ENCODE measurements around the gene KLHL26. TPM values are rescaled to one million over a fixed set of nuclear protein-coding genes. Genes with fewer than 3 reads are reported as not detected.
A peak's percentile ranks its signal among the peaks of the same experiment; 100 is the strongest.
"Not testable (repeated sequence)": the region's sequence is repeated elsewhere in the genome, so short reads cannot be mapped to it uniquely, and the experiment has no call there.

KLHL26 gene
- polyA plus RNA-seq, 2 of the 4 experiments (the other 2 are of a cell fraction), result 1.1 to 2.0 TPM

DNA sequence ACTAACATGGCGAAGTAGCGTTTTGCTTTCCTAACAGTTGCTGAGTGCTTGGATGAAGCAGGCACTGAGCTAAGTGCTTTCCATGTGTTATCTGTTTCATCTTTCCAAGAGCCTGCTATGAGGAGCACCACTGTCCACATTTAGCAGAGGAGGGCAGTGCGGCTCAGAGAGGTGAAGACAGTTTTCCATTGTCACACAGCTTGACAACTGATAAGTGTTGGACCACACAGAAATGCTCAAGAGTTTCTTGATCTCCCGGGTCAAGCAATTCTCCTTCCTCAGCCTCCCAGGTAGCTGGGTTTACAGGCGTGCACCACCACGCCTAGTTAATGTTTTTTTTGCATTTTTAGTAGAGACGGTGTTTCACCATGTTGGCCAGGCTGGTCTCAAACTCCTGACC is 39.9 kb downstream of the KLHL26 start:
- Histone ChIP-seq H3K4me2 (no peak overlapping the region; the same call in 2 of the 3 replicates), H3K27ac (peak overlapping the region; percentile 76 to 98; a peak in 5 of 6 replicates), H3K4me3 (no peak overlapping the region), H3K4me1 (peaks cover 20% of the 10 kb centered on the region), H3K9me3 (no peaks in the 10 kb centered on the region)
- no peak for FAIRE-seq
- peak; percentile 28 for TF ChIP-seq ZFP36 (IDR thresholded peaks at IDR 0.05; ENCODE audit: borderline replicate concordance, partially characterized antibody)
- TF ChIP-seq SMC3 (IDR thresholded peaks at IDR 0.05), result no peak
- no peak for TF ChIP-seq HOXB5 (CRISPR knock-in tag; IDR thresholded peaks at IDR 0.05)
- CTCF ChIA-PET, result interaction anchor here (0.7 to 2.3 kb wide), 9 partner anchors 12 to 228 kb away, joined by 3 to 11 read pairs (median 3); partner anchors contain the start of gene TMEM59L
- DNase-seq (ENCODE audit: low read depth in 1 of 2, low spot score in 1 of 2), result no peak
- no peak for ATAC-seq
- 87% methylated on average over 6 of the region's 7 CpGs for WGBS (ENCODE audit: missing lambda C conversion rate)
- POLR2A ChIA-PET, result interaction anchor here (0.6 kb wide), 1 partner anchor 14 kb away, joined by 7 read pairs; no protein-coding TSS in a partner anchor

DNA sequence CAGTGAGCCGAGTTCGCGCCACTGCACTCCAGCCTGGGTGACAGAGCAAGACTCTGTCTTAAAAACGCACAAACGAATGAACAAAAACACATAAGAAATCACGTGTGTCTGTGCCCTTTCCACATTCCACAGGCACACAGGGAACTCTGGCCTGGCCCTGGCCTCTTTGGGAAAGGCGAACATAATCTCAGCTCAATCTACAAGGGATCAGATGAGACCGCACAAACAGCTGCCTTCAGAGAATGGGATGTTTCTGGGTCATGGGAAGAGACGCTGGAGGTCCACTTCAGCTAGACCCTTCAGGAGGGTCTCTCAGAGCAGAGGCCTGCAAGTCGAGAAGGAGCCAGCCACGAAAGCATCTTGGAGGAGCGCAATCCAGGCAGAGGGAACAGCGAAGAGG is 40.3 kb downstream of the KLHL26 start:
- H3K27ac ChIP-seq, result peak overlapping the region; percentile 76 to 98
- FAIRE-seq, result no peak
- CTCF ChIA-PET, result interaction anchor here (0.8 to 2.3 kb wide), 6 partner anchors 17 to 170 kb away, joined by 3 to 11 read pairs (median 4); partner anchors contain the start of gene TMEM59L
- no peak overlapping the region for H3K4me3 ChIP-seq
- no peaks in the 10 kb centered on the region for H3K9me3 ChIP-seq
- ATAC-seq, result no peak
- TF ChIP-seq BHLHE40 (IDR thresholded peaks at IDR 0.05; ENCODE audit: low read depth, low read length), result no peak
- no peak for TF ChIP-seq EP300 (IDR thresholded peaks at IDR 0.05)
- TF ChIP-seq ZNF302 (CRISPR knock-in tag; IDR thresholded peaks at IDR 0.05), result no peak
- no peak for TF ChIP-seq HOXA7 (CRISPR knock-in tag; IDR thresholded peaks at IDR 0.05)
- TF ChIP-seq MAFK (IDR thresholded peaks at IDR 0.05; ENCODE audit: partially characterized antibody), result no peak
- TF ChIP-seq EHMT2 (IDR thresholded peaks at IDR 0.05; ENCODE audit: low read depth), result no peak
- TF ChIP-seq MYC (IDR thresholded peaks at IDR 0.05; ENCODE audit: borderline replicate concordance, low read length), result no peak
- no peak for TF ChIP-seq PBX3 (IDR thresholded peaks at IDR 0.05)
- no peak for TF ChIP-seq HMGXB4 (CRISPR knock-in tag; IDR thresholded peaks at IDR 0.05; ENCODE audit: borderline replicate concordance)
- no peak for TF ChIP-seq POLR2A (IDR thresholded peaks at IDR 0.05; ENCODE audit: low read length)
- no peak for TF ChIP-seq E2F6 (IDR thresholded peaks at IDR 0.05; ENCODE audit: borderline replicate concordance, low read depth)
- TF ChIP-seq CTCF (IDR thresholded peaks at IDR 0.05), result no peak
- no peak for TF ChIP-seq CBX2 (IDR thresholded peaks at IDR 0.05; ENCODE audit: borderline replicate concordance, low read depth)
- TF ChIP-seq, protein P1, sequence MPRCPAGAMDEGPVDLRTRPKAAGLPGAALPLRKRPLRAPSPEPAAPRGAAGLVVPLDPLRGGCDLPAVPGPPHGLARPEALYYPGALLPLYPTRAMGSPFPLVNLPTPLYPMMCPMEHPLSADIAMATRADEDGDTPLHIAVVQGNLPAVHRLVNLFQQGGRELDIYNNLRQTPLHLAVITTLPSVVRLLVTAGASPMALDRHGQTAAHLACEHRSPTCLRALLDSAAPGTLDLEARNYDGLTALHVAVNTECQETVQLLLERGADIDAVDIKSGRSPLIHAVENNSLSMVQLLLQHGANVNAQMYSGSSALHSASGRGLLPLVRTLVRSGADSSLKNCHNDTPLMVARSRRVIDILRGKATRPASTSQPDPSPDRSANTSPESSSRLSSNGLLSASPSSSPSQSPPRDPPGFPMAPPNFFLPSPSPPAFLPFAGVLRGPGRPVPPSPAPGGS (IDR thresholded peaks at IDR 0.05), result no peak
- no peak for TF ChIP-seq HEYL (CRISPR knock-in tag; IDR thresholded peaks at IDR 0.05)
- no peak for TF ChIP-seq RFX5 (IDR thresholded peaks at IDR 0.05)
- TF ChIP-seq ESRRA (IDR thresholded peaks at IDR 0.05; ENCODE audit: borderline replicate concordance, low read length), result no peak
- no peak for TF ChIP-seq TP53 (CRISPR knock-in tag; IDR thresholded peaks at IDR 0.05)
- TF ChIP-seq MAZ (IDR thresholded peaks at IDR 0.05; ENCODE audit: borderline replicate concordance, low read depth, low read length), result no peak
- no peak for TF ChIP-seq SMC3 (IDR thresholded peaks at IDR 0.05)
- H3K4me1 ChIP-seq, result peaks cover 20% of the 10 kb centered on the region
- peak overlapping the region; percentile 73 for H3K4me2 ChIP-seq
- WGBS (ENCODE audit: missing lambda C conversion rate), result 92% methylated on average over 13 of the region's 13 CpGs
- no peak for DNase-seq (ENCODE audit: low read depth in 1 of 2, low spot score in 1 of 2)
- POLR2A ChIA-PET, result interaction anchor here (0.6 kb wide), 1 partner anchor 13 kb away, joined by 7 read pairs; no protein-coding TSS in a partner anchor

DNA sequence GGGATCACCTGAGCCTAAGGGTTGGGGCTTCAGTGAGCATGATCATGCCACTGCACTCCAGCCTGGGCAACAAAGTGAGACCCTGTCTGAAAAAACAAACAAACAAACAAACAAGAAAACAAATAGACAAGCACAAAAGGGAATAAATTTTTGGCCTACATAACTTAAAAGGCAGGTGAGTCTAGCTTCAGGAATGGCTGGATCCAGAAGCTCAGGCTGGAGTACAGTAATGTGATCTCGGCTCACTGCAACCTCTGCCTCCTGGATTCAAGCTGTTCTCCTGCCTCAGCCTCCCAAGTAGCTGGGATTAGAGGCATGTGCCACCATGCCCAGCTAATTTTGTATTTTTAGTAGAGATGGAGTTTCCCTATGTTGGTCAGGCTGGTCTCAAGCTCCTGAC is 43.3 kb downstream of the KLHL26 start:
- CTCF ChIA-PET, result interaction anchor here (0.8 to 1.1 kb wide), 2 partner anchors 9 to 87 kb away, joined by 3 to 4 read pairs; no protein-coding TSS in a partner anchor
- POLR2A ChIA-PET; H3K4me2 ChIP-seq; H3K9me3 ChIP-seq; FAIRE-seq; ATAC-seq; H3K4me3 ChIP-seq; DNase-seq (ENCODE audit: low read depth in 1 of 2, low spot score in 1 of 2): not testable (repeated sequence)
- 94% methylated on average over 1 of the region's 1 CpG for WGBS (ENCODE audit: missing lambda C conversion rate)
- Histone ChIP-seq H3K4me1 (peaks cover 35% of the 10 kb centered on the region), H3K27ac (peak overlapping the region in 1 of 2 experiments; percentile 98; a peak in 3 of 6 replicates)

All from A549 (cell line).